Endothelial cell (in vitro differentiated cells): ENCODE data around the gene PRKG1. TPM values are rescaled to one million over a fixed set of nuclear protein-coding genes. Genes with fewer than 3 reads are reported as not detected.

Source experiments
- DNase-seq: peaks from one replicate; pipeline ENCODE4 v3.0.0; 2021; ENCODE audit warnings: low spot score
- H3K27ac Mint-ChIP-seq: one replicate; pipeline ENCODE4 v1.8.0; 2021; ENCODE audit warnings: mixed read lengths, inconsistent platforms; ENCODE audit not compliant: unreplicated experiment
- H3K27me3 Mint-ChIP-seq: one replicate; pipeline ENCODE4 v1.8.0; 2021; ENCODE audit warnings: mild to moderate bottlenecking, moderate library complexity, mixed read lengths, inconsistent platforms; ENCODE audit not compliant: unreplicated experiment
- H3K36me3 Mint-ChIP-seq: one replicate; pipeline ENCODE4 v1.8.0; 2021; ENCODE audit warnings: mild to moderate bottlenecking, low read depth, mixed read lengths, inconsistent platforms; ENCODE audit not compliant: unreplicated experiment
- H3K4me1 Mint-ChIP-seq: one replicate; pipeline ENCODE4 v1.8.0; 2021; ENCODE audit warnings: mild to moderate bottlenecking, mixed read lengths, inconsistent platforms; ENCODE audit not compliant: unreplicated experiment
- H3K4me3 Mint-ChIP-seq: one replicate; pipeline ENCODE4 v1.8.0; 2021; ENCODE audit warnings: mild to moderate bottlenecking, mixed read lengths, inconsistent platforms; ENCODE audit not compliant: unreplicated experiment
- H3K9me3 Mint-ChIP-seq: one replicate; pipeline ENCODE4 v1.8.0; 2021; ENCODE audit warnings: mixed read lengths, inconsistent platforms; ENCODE audit not compliant: unreplicated experiment
- total RNA-seq: library from RNA; stranded (reverse); fragmentation: NEBNext Ultra II Directional; extraction: Animal tissue kit (Norgen Biotek cat#: 25700); gene quantifications from one replicate; pipeline ENCODE4 v1.2.1, GENCODE V29; 2021; ENCODE audit not compliant: unreplicated experiment
- TF ChIP-seq, protein P1 (sequence below): fragments of 200-600 bp; sonication (generic); IDR thresholded peaks from one replicate; pipeline ENCODE4 v1.5.0; 2021; ENCODE audit warnings: antibody characterized with exemption; ENCODE audit not compliant: unreplicated experiment

The PRKG1 gene
- total RNA-seq, 1 donor from 2014 or later: 10.7 TPM

DNA sequence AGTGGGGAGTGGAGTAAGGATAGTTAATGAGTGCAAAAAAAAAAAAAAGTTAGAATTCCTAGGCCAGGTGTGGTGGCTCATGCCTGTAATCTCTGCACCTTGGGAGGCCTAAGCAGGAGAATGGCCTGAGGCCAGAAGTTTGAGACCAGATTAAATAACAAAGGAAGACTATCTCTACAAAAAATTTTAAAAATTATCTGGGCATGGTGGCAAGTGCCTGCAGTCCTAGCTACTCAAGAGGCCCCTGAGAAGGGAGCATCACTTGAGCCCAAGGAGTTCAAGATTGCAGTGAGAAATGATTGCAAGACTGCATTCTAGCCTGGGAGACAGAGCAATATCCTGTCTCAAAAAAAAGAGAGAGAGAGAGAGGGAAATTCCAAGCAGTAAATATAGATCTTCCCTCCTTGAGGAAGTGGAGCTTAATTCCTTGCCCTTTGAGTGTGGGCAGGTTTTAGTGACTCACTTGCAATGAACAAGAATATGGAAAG is 644.6 kb downstream of the PRKG1 start:
- no peaks in the 10 kb centered on the region for H3K36me3 Mint-ChIP-seq
- no peak overlapping the region for H3K4me3 Mint-ChIP-seq
- peaks cover 8% of the 10 kb centered on the region for H3K4me1 Mint-ChIP-seq
- H3K9me3 Mint-ChIP-seq: no peaks in the 10 kb centered on the region
- H3K27me3 Mint-ChIP-seq: no peaks in the 10 kb centered on the region
- TF ChIP-seq, protein P1, sequence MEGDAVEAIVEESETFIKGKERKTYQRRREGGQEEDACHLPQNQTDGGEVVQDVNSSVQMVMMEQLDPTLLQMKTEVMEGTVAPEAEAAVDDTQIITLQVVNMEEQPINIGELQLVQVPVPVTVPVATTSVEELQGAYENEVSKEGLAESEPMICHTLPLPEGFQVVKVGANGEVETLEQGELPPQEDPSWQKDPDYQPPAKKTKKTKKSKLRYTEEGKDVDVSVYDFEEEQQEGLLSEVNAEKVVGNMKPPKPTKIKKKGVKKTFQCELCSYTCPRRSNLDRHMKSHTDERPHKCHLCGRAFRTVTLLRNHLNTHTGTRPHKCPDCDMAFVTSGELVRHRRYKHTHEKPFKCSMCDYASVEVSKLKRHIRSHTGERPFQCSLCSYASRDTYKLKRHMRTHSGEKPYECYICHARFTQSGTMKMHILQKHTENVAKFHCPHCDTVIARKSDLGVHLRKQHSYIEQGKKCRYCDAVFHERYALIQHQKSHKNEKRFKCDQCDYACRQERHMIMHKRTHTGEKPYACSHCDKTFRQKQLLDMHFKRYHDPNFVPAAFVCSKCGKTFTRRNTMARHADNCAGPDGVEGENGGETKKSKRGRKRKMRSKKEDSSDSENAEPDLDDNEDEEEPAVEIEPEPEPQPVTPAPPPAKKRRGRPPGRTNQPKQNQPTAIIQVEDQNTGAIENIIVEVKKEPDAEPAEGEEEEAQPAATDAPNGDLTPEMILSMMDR: no peak
- DNase-seq: no peak
- no peak overlapping the region for H3K27ac Mint-ChIP-seq

DNA sequence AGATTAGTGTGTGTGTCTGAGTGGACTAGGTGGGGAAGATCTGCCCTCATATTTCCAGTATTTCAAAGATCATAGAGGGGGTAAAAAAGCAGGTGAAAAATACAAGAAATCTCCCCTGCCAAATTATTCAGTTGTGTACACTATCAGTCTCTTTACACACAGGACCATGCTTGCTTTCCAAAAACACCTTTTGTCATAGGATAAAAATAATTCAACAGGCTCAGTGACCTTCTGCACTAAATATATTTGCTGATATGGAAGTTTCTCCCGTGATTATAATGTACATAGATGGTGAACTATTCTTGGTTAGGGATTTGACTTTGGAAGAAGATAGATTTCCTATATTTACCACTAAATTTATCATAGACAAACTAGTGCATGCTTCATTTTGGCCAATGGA is 649.8 kb downstream of the PRKG1 start:
- Mint-ChIP-seq H3K4me1 (peaks cover 2% of the 10 kb centered on the region), H3K27me3 (no peaks in the 10 kb centered on the region), H3K9me3 (no peaks in the 10 kb centered on the region), H3K4me3 (no peak overlapping the region), H3K27ac (no peak overlapping the region), H3K36me3 (no peaks in the 10 kb centered on the region)
- no peak for DNase-seq
- TF ChIP-seq, protein P1: no peak

DNA sequence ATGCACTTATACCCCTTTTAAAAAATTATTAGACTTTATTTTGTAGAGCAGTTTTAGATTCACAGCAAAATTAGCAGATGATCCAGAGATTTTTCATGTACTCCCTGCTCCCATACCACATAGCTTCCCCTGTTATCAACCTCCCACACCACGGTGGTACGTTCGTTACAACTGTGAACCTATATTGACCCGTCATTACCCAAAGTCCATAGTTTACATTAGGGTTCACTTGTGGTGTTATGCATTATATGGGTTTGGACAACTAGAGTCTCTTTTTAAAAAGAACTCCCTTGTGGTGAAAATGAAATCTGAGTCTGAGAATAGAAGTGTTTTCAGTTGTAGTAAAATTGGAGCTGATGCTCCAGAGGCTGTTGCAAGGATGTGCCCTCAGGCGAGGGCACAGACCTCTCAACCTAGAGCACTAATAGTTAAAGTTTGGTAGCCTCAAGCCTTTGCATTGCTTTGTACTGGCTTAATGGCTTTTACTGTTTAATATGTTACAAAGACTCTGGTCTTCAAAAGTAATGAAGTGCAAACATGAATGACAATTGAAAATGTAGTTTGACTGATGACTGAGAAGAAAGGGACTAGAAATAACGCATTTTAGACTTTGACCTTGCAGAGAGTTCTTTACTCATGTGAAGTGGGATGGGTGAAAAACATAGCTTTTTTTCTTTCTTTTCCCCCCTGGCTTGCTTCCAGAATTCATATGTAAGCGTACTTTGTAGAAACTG is 655.7 kb downstream of the PRKG1 start:
- Mint-ChIP-seq H3K9me3 (no peaks in the 10 kb centered on the region), H3K36me3 (no peaks in the 10 kb centered on the region), H3K27me3 (no peaks in the 10 kb centered on the region), H3K4me3 (no peak overlapping the region), H3K27ac (no peak overlapping the region), H3K4me1 (peaks cover 4% of the 10 kb centered on the region)
- TF ChIP-seq, protein P1: no peak
- DNase-seq: no peak

DNA sequence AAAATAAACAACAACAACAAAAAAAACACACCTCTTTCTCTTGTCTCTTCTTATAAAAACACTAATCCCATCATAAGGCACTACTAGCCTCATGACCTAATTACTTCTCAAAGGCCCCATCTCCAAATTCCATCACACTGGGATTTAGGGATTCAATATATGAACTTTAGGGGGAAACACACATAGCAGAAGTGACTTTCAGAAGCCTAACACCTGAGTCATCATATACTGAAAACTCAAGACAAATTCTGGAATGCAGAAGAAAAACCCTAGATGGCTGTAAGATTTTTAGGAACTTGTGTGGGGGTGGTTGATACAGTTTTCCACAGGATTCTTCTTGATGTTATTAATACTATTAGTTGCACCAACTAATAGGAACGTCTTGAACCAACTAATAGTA is 658.8 kb downstream of the PRKG1 start:
- Mint-ChIP-seq H3K4me1 (peaks cover 4% of the 10 kb centered on the region), H3K9me3 (no peaks in the 10 kb centered on the region), H3K27me3 (no peaks in the 10 kb centered on the region), H3K27ac (no peak overlapping the region), H3K36me3 (no peaks in the 10 kb centered on the region), H3K4me3 (no peak overlapping the region)
- DNase-seq: no peak
- TF ChIP-seq, protein P1: no peak

DNA sequence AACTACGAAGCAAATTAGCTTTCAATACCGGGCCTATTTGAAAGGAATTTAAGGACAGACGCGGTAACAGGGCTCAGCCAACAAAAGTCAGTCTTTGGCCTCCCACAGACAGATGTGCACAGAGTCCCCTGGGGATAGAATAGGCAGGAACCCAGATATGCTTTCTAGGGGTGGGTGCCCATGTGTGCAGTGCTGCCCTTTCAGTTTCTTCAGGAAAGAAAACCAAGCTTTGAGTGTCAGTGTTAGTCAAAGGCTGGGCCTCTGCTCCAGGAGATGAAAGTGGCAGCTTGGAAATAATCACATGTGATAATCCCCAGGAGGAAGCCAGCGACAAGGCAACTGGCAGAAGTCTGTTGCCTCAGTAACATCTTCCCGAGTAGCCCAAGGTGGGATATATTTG is 668.9 kb downstream of the PRKG1 start:
- Mint-ChIP-seq H3K4me1 (no peaks in the 10 kb centered on the region), H3K36me3 (no peaks in the 10 kb centered on the region), H3K27ac (no peak overlapping the region), H3K4me3 (no peak overlapping the region), H3K27me3 (no peaks in the 10 kb centered on the region), H3K9me3 (no peaks in the 10 kb centered on the region)
- no peak for DNase-seq
- TF ChIP-seq, protein P1: no peak
